HFFc6 (cell line): ENCODE results near the gene B3GNT5. TPM values are rescaled to one million over a fixed set of nuclear protein-coding genes. Genes with fewer than 3 reads are reported as not detected.

Experiments
- DNase-seq: peaks from one replicate; pipeline ENCODE4 v3.0.0-alpha.2; 2018
- H3K27ac Mint-ChIP-seq: 2 replicates; pipeline ENCODE4 v1.8.0; 2020; ENCODE audit warnings: mild to moderate bottlenecking, mixed read lengths
- H3K27me3 Mint-ChIP-seq: 2 replicates; pipeline ENCODE4 v1.8.0; 2021; ENCODE audit warnings: mild to moderate bottlenecking, moderate library complexity, mixed read lengths; ENCODE audit not compliant: insufficient read depth
- H3K36me3 Mint-ChIP-seq: 2 replicates; pipeline ENCODE4 v1.8.0; 2021; ENCODE audit warnings: low read depth, mixed read lengths
- H3K4me1 Mint-ChIP-seq: 2 replicates; pipeline ENCODE4 v1.8.0; 2020; ENCODE audit warnings: low read depth, mixed read lengths
- H3K4me3 Mint-ChIP-seq: 2 replicates; pipeline ENCODE4 v1.8.0; 2020; ENCODE audit warnings: mild to moderate bottlenecking, moderate library complexity, mixed read lengths
- H3K9me3 Mint-ChIP-seq: 2 replicates; pipeline ENCODE4 v1.8.0; 2020; ENCODE audit warnings: mild to moderate bottlenecking, mixed read lengths
- CTCF ChIP-seq: fragments of 200-600 bp; sonication (generic); IDR thresholded peaks from 2 replicates; pipeline ENCODE4 v1.5.0; 2021; ENCODE audit warnings: antibody characterized with exemption, mild to moderate bottlenecking
- total RNA-seq, 6 experiments: library from RNA; stranded (reverse); fragmentation: NEBNext Ultra II Directional; extraction: Animal tissue kit (Norgen Biotek cat#: 25700); gene quantifications; 2 replicates in 1 of 6; 3 replicates in 5 of 6; pipeline ENCODE4 v1.2.3, GENCODE V29; 2021

B3GNT5 gene
- total RNA-seq, 6 experiments from 2014 or later, result not detected

- no peak for TF ChIP-seq CTCF
- Mint-ChIP-seq H3K27ac (no peak overlapping the region), H3K4me1 (no peaks in the 10 kb centered on the region), H3K27me3 (peaks cover 24% of the 10 kb centered on the region), H3K4me3 (no peak overlapping the region), H3K36me3 (no peaks in the 10 kb centered on the region), H3K9me3 (no peaks in the 10 kb centered on the region)
- no peak for DNase-seq
Measured at GRCh38 chr3:183261151-183261724, 8.2 kb downstream of the B3GNT5 start.

- no peaks in the 10 kb centered on the region for H3K36me3 Mint-ChIP-seq
- peaks cover 33% of the 10 kb centered on the region for H3K27me3 Mint-ChIP-seq
- H3K4me1 Mint-ChIP-seq, result no peaks in the 10 kb centered on the region
- no peak overlapping the region for H3K27ac Mint-ChIP-seq
- no peak for TF ChIP-seq CTCF
- DNase-seq, result no peak
- no peaks in the 10 kb centered on the region for H3K9me3 Mint-ChIP-seq
- no peak overlapping the region for H3K4me3 Mint-ChIP-seq
Measured at GRCh38 chr3:183262875-183263378, 9.9 kb downstream of the B3GNT5 start.

- no peak for TF ChIP-seq CTCF
- Mint-ChIP-seq H3K36me3 (no peaks in the 10 kb centered on the region), H3K4me3 (no peak overlapping the region), H3K27ac (no peak overlapping the region), H3K9me3 (no peaks in the 10 kb centered on the region), H3K4me1 (no peaks in the 10 kb centered on the region), H3K27me3 (peaks cover 27% of the 10 kb centered on the region)
- no peak for DNase-seq
Measured at GRCh38 chr3:183264268-183264667, 11.2 kb downstream of the B3GNT5 start.

- Mint-ChIP-seq H3K27ac (no peak overlapping the region), H3K4me1 (no peaks in the 10 kb centered on the region), H3K27me3 (peaks cover 35% of the 10 kb centered on the region), H3K9me3 (no peaks in the 10 kb centered on the region), H3K36me3 (no peaks in the 10 kb centered on the region), H3K4me3 (no peak overlapping the region)
- no peak for DNase-seq
- no peak for TF ChIP-seq CTCF
Measured at GRCh38 chr3:183265157-183265642, 12.1 kb downstream of the B3GNT5 start.

GRCh38 chr3:183265834-183266417 lies 12.9 kb downstream of the B3GNT5 start:
- peak; percentile 52 for DNase-seq
- Mint-ChIP-seq H3K27me3 (peaks cover 30% of the 10 kb centered on the region), H3K27ac (no peak overlapping the region), H3K4me3 (no peak overlapping the region), H3K9me3 (no peaks in the 10 kb centered on the region), H3K36me3 (no peaks in the 10 kb centered on the region), H3K4me1 (no peaks in the 10 kb centered on the region)
- TF ChIP-seq CTCF, result no peak
